GM21526 (cell line): Measurements from ENCODE around the gene MAP1LC3B.

Source experiments
- ATAC-seq: cut with Tn5 transposase; IDR thresholded peaks from one replicate; pipeline ENCODE4 v1.9.1; 2021; ENCODE audit warnings: moderate library complexity; ENCODE audit not compliant: unreplicated experiment, low FRiP score

The MAP1LC3B gene

DNA sequence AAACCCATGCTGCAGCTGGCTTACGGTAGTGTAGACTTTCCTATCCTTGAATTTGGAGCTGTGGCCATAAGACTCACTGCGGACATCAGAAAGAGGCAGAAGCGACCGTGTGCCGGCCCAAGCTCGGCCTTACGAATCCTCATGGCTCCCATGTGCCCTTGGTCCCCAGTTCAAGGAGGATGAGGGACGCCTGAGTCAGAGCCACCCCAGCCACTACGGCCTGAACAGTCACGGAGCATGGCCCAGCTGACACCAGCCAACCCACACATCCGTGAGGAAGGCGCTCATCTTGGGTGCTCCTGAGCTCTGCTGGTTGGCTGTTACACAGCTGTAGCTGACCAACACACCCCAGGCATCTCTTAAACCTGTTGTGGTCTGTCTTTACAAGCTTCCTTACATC, 56.7 kb downstream of the MAP1LC3B start:
- no peak for ATAC-seq

DNA sequence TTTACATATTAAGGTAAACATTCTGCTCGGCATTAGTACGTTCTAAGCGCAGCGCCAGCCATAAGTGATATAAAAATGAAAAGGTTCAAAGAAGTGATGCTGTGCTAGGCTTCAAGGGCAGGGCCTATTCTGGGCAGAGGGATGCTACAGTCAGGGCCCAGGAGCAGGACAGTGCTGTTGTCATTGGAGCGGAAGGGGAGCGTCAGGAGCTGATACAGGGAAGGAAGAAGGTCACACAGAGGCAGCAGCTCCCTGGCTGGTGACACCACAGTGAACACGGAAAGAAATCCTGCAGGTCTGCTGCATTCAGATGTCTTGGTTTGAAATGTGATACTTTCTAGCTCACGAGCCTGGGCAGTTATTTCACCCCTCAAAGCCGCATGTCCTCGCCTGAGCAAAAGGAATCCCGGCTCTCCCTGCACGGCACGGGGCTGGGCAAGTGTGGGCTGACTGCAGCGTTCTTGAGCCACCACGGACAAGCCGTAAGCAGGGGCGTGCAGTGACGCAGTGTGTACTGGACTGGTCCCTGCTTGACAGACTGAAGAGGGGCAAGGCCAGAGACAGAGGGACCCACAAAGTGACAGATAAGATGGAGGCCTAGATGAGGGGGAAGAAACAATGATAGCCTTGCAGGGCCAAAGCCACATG, 59.6 kb downstream of the MAP1LC3B start:
- no peak for ATAC-seq

DNA sequence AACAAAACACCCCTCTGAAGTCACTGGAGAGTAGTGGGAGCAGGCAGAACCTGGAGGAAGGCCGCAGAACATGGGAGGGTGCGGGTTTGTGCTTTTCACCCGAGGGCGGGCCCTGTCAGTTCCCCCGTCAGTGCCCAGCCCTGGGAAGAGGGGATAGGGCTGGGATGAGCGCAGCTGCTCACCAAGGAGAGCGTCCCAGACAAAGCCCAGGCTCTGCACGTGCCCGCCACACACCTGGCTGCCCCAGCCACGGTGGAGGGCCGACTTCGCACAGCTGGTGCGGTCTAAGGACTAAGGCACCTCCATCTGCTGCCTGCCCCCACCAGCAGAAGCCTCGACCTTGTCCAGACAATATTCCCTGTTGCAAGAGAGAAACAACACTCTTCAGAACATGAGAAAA, 61.2 kb downstream of the MAP1LC3B start:
- no peak for ATAC-seq
